T47D (cell line): ENCODE data around the gene RHPN2.
A peak's percentile ranks its signal among the peaks of the same experiment; 100 is the strongest.

Experiments
- DNase-seq, 2 experiments: peaks; one replicate each; pipeline versions ENCODE4 v3.0.0 to v3.0.0-alpha.2; 2011 to 2012; ENCODE audit warnings: low read depth in 1 of 2, low spot score in 1 of 2
- JUND ChIP-seq: IDR thresholded peaks from 2 replicates; pipeline ENCODE4 v1.6.1; 2012; ENCODE audit warnings: low read depth
- in situ Hi-C: cut with HindIII; loops from 2 replicates; pipeline ENCODE4 v1.10.0; 2016; ENCODE audit warnings: low sequenced_read_pairs, low pct_unique_long_range_greater_than_20kb

RHPN2 gene

GRCh38 chr19:33064792-33065550 lies at the start of gene RHPN2:
Gene RHPN2, minus strand, starts transcription at chr19:33064888. Its CDS starts 36 bp downstream, at chr19:33064852.
- TF ChIP-seq JUND = no peak
- in situ Hi-C loops = no loop called here
- peak; percentile 73 to 81 for DNase-seq

GRCh38 chr19:33114312-33114711 lies 49.6 kb upstream of the RHPN2 start:
- TF ChIP-seq JUND = no peak
- no peak for DNase-seq
- in situ Hi-C loops = no loop called here

DNA sequence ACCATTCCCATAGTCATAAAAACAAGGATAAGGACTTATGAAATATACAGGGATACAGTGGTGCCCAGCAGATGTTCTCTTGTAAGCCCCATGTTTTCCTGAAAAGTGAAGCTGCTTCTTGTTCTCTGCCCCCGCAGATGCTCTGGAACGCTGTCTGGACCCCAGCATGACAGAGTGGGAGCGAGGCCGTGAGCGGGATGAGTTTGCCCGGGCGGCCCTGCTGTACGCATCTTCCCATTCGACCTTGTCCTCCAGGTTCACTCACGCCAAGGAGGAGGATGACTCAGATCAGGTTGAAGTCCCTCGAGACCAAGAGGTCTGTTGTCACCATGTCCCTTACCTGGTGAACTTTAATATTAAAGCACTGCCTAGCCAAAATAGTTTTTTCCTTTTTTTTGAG lies 46.9 kb upstream of the RHPN2 start:
- in situ Hi-C loops = no loop called here
- TF ChIP-seq JUND = no peak
- DNase-seq = no peak

- DNase-seq = no peak
- in situ Hi-C loops = no loop called here
- TF ChIP-seq JUND = no peak
These were observed 45.6 kb upstream of the RHPN2 start for GRCh38 chr19:33110137-33110910.

DNA sequence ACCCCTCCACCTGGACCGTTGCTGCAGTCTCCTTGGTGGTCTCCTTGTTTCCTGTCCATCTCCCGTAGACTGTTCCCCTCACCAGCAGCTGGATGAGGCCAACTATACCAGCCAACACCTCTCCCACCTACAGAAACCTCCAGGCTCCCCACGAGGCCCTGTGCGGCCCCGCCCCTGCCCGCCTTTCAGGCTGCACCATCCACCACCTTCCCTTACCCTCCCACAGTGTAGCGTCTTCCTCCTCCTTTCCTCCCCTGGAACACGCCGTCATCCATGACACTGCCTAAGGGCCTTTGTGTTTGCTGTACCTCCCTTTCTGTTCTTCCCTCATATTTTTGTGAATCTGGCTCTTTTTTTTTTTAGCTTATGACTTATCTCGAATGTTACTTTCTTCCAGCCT lies 43.5 kb upstream of the RHPN2 start:
- in situ Hi-C loops = no loop called here
- no peak for TF ChIP-seq JUND
- no peak for DNase-seq

GRCh38 chr19:33102893-33103292 lies 38.2 kb upstream of the RHPN2 start:
- TF ChIP-seq JUND = no peak
- no peak for DNase-seq
- in situ Hi-C loops = no loop called here

- no peak for TF ChIP-seq JUND
- DNase-seq = no peak
- in situ Hi-C loops = no loop called here
These were observed 36.4 kb upstream of the RHPN2 start for GRCh38 chr19:33100894-33101644.

DNA sequence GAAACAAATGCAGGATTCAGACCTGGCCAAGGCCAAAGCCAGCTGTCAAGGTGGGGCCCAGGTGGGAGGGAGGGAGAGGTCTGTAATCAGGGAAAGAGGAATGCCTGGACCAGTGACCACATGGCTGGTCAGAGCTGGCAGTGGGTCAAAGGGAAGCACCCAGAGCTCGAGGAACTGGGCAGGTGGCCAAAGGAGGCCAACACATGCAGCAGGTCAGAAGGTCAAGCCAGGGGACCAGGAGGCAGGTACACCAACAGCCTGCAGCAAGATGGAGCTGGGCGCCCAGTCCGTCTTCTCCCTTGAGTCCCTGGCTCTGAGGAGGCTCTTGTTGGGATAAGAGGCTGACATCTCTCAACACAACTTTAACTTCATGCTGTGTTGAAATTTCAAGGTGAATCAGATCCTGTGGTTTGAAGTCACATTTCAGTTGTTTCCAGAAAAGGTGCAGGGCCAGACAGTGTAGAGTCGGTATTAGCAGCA lies 33.4 kb upstream of the RHPN2 start:
- TF ChIP-seq JUND = no peak
- no peak for DNase-seq
- in situ Hi-C loops = no loop called here

- no peak for TF ChIP-seq JUND
- in situ Hi-C loops = no loop called here
- no peak for DNase-seq
These were observed 31.3 kb upstream of the RHPN2 start for GRCh38 chr19:33096005-33096404.

- in situ Hi-C loops = no loop called here
- no peak for TF ChIP-seq JUND
- no peak for DNase-seq
These were observed 29.9 kb upstream of the RHPN2 start for GRCh38 chr19:33094436-33095067.

- DNase-seq = no peak
- no peak for TF ChIP-seq JUND
- in situ Hi-C loops = no loop called here
These were observed 28.9 kb upstream of the RHPN2 start for GRCh38 chr19:33093420-33094210.
